ENCODE measurements around the gene EMC10.
A peak's percentile ranks its signal among the peaks of the same experiment; 100 is the strongest.

Gene EMC10

GRCh38 chr19:50478901-50479715, 2.8 kb downstream of the EMC10 start:
- DNase-seq (ENCODE audit: low spot score): peak; percentile 40

GRCh38 chr19:50479761-50480251, 3.5 kb downstream of the EMC10 start:
- no peak for DNase-seq (ENCODE audit: low spot score)

DNA sequence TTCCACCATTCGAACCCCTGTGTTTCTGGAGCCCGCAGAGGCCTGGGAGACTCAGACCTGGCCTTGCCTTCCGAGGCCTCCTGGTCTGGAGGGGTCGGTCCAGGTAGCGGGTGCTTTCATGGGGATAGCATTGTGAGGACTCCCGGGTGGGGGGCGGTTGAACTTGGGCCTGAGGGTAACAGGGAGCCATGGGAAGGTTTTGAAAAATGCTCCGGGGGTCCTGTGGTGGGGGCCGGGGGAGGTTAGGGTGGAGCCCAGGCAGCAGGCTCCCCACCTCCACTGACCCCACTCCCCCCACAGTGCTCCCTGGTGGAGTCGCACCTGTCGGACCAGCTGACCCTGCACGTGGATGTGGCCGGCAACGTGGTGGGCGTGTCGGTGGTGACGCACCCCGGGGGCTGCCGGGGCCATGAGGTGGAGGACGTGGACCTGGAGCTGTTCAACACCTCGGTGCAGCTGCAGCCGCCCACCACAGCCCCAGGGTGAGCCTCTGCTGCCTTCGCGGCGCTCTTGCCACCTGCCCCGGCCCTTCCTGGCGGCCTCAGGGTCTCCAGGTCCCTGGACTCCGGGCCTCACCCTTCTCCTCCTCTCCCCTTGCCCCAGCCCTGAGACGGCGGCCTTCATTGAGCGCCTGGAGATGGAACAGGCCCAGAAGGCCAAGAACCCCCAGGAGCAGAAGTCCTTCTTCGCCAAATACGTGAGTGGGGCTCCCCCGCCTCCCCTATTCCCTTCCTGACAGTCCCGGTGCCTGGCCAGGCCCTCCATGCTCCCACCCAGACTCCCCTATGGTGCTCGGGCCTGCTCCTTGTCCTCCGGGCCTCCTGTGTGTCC, 4.2 kb downstream of the EMC10 start:
- no peak for DNase-seq (ENCODE audit: low spot score)

- no peak for DNase-seq (ENCODE audit: low spot score)
Measured at GRCh38 chr19:50481351-50482149, 5.2 kb downstream of the EMC10 start.

- DNase-seq (ENCODE audit: low spot score): no peak
Measured at GRCh38 chr19:50482271-50482855, 6.1 kb downstream of the EMC10 start.

DNA sequence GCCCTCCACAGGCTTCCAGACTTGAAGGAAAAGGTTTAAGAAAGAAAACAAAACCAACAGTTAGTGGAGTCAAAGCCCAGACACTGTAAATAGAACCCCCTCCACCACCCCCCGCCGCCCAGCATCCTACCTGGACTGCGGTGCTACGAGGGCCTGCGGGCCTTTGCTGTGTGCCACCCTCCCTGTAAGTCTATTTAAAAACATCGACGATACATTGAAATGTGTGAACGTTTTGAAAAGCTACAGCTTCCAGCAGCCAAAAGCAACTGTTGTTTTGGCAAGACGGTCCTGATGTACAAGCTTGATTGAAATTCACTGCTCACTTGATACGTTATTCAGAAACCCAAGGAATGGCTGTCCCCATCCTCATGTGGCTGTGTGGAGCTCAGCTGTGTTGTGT, 6.6 kb downstream of the EMC10 start:
- DNase-seq (ENCODE audit: low spot score): no peak

DNA sequence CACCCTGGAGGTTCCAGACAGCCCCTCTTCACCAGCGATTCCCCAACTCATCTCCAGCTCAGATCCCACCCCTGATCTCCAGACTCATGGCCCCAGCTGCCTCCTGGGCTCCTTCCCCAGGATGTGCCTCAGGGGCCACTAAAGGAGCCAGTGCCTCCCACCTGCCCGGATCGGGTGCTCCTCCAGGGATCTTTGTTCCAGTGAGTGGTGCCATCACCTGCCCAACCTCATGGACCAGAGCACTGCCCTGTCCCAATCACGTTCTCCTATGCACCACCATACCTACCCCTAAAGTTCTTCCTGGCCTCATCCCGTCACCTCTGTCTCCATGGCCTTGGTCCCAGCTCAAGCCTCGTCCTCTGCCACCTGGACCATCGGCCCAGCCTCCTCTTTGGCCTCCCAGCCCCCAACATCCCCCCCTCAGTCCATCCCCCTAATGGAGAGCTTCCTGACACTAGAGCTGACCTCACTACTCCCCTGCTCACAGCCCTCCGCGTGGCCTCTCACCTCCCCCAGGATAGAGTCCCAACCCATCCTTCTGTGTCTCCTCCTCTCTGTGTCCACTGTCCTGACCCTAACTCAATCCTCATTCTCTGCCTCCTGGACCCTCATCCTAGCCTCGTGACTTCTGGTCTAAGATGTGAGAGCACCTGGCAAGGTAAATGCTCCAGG, 9.1 kb downstream of the EMC10 start:
- no peak for DNase-seq (ENCODE audit: low spot score)

GRCh38 chr19:50486823-50487515, 10.7 kb downstream of the EMC10 start:
- no peak for DNase-seq (ENCODE audit: low spot score)

GRCh38 chr19:50488389-50489194, 12.3 kb downstream of the EMC10 start:
- no peak for DNase-seq (ENCODE audit: low spot score)

- no peak for DNase-seq (ENCODE audit: low spot score)
Measured at GRCh38 chr19:50489461-50490011, 13.2 kb downstream of the EMC10 start.

DNA sequence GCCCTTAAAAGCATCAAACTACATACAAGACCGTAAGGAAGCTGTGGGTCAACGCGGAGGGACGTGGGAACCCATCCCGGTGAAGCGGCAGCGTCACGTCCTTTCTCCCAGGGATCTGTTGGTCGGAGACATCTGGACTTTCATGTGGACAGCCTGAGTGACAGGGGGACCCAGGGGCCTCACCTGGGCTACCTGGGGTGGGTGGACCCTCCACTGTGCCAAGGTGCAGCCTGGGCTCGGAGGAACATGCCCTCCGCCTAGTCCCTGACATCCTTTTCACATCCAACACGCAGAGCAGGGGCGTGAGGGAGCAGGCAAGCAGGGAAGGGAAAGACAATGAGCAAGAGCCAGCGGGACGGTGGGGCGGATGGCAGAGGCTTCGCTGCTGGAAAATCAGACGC, 14.1 kb downstream of the EMC10 start:
- no peak for DNase-seq (ENCODE audit: low spot score)

DNA sequence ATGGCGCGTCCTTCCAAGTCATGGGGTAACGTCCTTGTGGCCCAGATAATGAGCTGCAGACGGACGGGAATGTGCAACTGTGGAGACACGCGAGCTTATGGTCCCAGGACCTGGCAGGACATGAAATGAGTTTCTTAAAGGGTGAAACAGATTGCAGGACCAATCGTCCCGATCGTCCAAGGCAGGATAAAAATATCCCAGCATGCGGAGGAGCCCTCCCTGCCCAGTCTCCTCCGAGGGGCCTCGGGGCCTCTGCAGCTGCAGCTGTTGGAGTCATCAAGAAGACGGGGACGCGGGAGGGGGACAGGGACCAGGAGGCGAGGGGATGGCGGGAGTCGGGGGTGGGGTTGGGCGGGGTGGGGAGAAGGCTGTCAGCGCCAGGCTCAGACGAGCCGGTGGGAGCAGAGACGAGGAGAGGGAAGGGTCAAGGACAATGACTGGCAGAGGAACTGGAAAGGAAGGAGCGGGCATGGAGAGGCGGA, 14.7 kb downstream of the EMC10 start:
- DNase-seq (ENCODE audit: low spot score): no peak

DNA sequence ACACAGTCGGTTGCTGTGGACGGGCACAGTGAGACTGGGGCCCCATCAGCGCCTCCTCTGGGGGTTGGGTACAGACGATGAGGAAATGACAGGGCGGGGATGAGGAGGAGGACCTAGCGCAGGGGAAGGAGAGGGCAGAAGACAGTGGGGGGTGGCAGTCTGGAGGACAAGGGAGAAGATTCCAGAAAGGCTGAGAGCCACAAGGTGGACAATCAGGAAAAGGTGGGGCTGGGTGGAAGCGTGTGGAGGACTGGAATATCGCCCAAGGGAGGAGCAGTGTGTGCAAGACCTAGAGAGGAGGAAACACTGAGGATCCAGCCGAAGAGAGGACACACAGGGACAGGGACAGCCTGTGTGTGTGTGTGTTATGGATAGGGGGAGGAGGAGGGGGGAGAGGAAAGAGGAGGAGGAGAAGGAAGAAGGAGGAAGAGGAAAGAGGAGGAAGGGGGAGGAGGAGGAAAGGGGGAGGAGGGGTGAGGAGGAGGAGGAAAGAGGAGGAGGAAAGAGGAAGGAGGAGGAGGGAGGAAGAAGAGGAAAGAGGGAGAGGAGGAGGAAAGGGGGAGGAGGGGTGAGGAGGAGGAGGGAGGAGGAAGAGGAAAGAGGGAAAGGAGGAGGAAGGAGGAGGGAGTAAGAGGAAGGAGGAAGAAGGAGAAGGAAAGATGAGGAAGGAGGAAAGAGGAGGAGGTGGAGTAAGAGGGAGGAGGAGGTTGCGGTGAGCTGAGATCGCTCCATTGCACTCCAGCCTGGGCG, 16.2 kb downstream of the EMC10 start:
- DNase-seq (ENCODE audit: low spot score): no peak

DNA sequence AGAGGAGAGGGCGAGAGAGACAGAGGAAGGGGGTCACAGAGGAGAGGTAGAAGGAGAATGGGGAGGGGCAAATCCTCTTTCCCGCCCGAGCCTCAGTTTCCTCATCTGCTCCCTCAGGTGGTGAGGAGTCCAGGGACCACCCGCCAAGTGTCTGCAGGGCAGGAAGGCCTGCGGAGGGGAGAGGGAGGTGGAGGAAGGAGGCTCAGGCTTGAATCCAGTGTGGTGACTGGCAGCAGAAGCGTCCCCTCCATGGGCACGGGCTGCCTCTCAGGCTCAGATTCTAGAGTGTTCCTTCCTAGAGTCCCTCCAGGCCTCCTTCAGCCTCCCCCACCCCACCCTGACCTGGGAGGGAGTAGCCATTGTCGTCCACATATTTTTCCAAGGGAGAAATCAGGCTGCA, 16.9 kb downstream of the EMC10 start:
- DNase-seq (ENCODE audit: low spot score): no peak

DNA sequence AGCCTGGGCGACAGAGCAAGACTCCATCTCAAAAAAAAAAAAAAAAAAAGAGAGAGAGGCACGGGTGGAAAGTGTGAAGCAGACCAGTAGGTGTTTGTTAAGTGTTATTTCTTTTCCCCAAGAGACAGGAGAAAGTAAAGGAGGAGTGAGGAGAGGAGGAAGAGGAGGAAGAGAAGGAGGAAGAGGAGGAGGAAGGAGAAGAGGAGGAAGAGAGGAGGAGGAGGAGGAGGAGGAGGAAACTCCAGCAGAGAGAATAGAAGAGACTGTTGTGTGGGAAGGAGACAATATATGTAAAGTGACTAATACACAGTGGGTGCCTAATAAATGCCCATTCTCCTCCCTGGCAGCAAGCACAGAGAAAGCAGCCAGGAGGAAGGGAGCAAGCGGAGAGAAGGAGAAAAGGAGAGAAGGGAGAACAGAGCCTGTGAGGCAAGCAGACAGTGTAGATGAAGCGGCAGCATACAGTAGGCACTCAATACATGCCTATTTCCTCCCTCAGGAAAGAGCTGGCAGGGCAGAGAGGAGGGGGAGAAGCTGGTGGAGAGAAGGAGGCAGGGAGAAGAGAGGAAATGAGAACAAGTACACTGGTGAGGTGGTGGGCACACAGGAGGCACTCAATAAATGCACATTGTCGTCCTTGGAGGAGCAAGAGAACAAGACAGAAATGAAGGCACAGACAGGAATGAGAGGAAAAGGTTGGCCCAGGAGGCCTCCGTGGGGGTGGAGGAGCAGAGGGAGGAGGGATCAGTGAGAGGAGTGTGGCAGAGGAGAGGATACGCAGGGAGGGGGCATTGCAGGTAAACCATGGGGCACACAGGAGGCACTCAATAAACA, 18.1 kb downstream of the EMC10 start:
- no peak for DNase-seq (ENCODE audit: low spot score)

- no peak for DNase-seq (ENCODE audit: low spot score)
Measured at GRCh38 chr19:50495020-50495531, 18.8 kb downstream of the EMC10 start.

DNA sequence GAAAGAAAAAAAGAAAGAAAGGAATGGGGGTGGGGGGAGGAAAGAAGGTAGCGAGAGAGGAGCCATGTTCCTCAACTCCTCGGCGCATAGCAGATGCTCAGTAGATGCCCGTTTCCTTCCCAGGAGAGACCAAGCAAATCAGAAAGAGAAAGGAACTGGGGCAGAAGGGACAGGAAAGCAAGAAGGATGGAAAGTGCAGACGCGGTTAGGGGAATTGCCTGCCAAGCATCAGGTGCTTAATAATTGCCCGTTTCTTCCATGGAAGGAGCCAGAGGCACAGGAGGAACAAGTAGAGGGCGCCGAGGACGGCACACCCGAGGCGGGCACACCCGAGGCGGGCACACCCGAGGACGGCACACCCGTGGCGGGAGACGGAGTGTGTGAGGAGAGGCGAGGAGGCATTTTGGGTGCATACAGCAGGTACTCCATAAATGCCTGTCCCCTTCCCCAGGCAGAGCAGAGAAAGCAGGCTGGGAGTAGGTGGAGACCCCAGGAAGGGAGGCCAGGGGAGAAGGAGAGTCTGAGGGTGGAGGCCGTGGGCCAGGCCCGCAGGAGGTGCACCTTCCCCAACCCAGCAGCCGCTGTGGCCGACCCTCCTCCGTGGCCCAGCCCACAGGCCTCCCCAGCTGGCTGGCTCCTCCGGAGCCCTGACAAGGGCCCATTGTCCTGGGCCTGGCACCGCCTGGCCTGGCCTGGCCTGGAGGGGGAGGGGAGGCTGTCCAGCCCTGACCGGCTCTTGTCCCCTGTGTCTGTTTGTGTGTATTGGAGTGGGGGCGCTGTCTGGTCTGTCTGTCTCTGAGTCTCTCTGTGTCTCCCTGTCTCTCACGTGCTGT, 20.1 kb downstream of the EMC10 start:
- peak; percentile 82 for DNase-seq (ENCODE audit: low spot score)
